ENCODE measurements around the gene EIF1AD. TPM values are rescaled to one million over a fixed set of nuclear protein-coding genes. Genes with fewer than 3 reads are reported as not detected.
A peak's percentile ranks its signal among the peaks of the same experiment; 100 is the strongest.
"Not testable (repeated sequence)": the region's sequence is repeated elsewhere in the genome, so short reads cannot be mapped to it uniquely, and the experiment has no call there.

Gene EIF1AD, protein sequence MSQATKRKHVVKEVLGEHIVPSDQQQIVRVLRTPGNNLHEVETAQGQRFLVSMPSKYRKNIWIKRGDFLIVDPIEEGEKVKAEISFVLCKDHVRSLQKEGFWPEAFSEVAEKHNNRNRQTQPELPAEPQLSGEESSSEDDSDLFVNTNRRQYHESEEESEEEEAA
- 32.2 and 35.8 TPM in 2 replicates for total RNA-seq

DNA sequence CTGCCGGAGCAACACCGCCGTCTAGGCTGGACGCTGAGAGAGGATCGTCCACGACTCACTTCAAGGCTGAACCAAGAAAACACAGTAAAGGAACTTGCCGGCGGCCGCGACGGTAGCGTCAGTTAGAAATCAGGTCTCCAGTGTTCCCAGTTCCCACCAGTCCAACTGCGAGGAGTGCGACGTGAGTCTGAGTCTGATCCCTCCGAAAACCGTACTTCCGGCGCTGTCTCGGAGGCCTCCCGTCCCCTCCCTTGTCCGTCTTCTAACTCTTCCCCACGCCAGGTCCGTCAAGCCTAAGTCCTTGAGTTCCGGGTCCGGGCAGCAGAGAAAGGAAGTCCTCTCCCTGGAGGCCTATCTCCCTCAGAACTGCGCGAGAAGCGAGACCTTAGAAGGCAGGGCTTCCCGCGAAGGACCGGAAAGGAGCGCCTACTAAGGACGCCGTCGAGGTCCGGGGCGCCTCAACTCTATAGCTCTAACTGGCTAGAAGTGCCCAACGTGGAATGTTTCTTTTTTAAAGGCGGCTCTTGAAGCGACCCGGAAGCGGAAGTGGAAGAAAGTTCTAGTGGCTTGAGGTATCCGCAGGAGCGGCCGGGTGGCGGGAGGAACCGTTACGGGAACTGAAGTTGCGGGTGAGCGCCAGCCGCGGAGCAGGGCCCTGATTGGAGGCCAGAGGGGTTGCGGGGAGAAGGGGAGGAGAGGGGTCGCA, at the start of gene EIF1AD, which contains the start of gene BANF1:
Gene EIF1AD (minus strand): TSS at position 216 of the 706 bp plus-strand sequence. CDS start 1,768 bp downstream, outside the sequence.
Gene BANF1 (plus strand): TSS at position 562 of the 706 bp plus-strand sequence. CDS start 748 bp downstream, outside the sequence.
- DNase-seq, result peak; percentile 99

DNA sequence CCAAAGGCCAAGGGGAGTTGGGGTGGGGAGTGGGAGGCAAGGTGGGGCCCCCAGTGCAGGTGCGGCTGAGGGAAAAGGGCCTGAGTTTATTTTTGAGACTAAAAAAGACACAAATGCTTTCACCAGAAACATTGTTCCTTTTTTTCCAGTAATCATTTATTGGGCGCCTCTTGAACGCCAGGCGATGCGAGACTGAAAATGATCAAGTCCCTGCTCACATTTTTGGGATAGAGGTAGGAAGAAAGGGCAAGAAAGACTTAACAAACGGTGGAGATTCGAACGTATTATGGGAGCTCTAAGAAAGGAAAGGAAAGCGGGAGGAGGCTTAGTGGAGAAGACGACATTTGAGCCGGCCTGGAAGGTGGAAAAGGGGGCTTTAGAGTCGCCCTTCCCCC, 49.4 kb upstream of the EIF1AD start:
- no peak for DNase-seq

DNA sequence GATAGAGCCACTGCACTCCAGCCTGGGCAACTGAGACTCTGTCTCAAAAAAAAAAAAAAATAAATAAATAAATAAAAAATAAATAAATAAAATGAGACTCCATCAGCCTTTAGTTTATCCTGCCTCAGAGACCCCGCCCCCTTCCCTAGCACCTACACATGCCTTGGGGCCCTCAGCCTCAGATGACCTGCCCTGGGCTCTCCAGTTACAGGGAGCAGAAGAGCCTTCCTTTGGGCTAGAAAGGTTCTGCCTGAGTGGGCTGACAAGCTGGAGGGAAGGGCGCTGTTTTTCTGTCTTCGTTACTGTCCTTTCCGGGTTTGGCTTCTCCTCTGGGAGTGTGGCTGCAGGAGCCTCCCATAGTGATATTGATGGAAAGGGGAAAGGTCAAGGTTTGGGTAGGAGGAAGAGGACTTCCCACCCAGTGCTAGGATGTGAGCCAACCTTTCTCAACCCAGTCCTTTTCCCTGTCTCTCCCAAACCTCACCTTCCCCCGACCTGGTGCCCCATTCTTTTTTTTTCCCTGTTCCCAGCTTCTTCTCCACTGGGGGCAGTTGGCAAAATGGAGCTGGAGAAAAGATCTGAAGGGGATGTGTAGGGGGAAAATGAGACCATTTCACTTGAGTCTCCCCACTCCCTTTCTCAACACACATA, 48.7 kb upstream of the EIF1AD start:
- DNase-seq, result no peak

DNA sequence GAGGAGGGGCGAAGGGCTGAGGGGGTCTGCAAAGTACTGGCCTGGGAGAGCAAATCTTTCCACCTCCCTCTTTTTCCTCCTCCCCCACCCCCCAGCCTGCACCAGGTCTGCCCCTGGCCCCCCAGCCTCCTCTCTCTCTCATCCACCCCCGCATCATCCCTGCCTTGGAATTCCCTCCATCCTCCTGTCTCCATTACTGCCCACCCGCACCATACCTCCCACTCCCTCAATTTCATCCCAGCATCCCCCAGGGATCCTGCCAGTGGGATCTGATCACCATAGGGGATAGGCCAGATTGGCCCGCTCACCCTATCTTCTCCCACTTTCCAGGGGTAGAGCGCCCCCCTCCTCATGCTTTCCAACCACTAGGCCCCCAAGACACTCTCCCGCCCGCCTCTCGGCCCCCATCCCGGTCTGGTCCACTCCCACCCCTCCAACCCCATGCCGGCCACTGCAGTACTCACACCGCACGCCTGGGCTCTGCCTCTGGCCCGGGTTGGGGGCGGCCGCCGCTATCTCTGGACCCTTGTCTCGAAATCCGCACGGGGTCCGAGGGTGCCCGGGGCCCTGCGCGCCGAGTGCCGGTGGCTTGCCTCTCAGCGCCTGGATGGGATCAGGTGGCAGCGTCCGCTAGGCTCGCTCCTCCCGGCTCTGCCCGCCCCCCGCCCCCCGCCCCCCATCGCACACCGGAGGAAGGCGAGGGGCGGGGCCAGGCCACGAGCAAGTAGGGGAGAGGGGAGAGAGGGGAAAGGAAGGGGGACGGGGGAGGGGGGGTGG, 46.8 kb upstream of the EIF1AD start, which contains the start of gene GAL3ST3:
Gene GAL3ST3 (minus strand): TSS at position 615 of the 777 bp plus-strand sequence. CDS start 3,746 bp downstream, outside the sequence.
- DNase-seq, result no peak

DNA sequence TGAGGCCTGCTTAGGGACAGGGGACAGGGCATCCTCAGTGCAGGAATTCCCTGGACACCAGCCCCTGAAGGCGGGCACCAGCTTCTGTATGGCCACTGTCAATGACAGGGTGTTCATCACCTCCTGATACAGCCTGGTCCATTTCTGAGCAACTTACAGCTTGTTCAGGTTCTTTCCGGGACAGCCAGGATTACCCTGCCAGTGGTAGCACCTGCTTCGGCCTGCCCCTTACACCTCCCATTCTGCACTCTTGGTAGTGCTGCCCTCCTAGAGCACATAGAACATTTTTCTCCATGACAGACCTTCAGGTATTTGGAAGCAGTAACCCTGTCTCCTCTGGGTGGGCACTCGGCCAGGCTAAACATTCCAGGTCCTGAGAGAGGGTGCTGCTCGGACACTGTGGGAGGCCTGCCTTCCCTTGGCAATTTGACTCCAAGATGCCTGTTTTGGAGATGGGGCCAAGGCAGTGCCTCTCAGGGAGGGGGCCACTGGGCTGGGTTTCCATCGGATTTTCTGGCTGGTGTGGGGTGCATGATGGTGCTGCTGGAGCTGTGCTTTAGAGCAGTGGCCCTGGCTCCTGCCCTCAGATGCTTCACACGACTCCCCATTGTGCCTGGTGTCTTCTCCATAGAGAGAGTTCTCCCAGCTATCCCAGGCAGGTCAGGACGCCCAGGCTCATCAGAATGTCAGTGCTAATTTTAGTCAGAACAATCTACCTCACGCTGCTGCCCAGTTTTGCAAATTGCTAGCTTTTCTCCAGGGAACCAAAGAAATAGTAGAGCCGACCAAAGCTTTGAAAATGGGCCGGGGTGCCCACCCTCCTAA, 45.8 kb upstream of the EIF1AD start:
- DNase-seq, result no peak

DNA sequence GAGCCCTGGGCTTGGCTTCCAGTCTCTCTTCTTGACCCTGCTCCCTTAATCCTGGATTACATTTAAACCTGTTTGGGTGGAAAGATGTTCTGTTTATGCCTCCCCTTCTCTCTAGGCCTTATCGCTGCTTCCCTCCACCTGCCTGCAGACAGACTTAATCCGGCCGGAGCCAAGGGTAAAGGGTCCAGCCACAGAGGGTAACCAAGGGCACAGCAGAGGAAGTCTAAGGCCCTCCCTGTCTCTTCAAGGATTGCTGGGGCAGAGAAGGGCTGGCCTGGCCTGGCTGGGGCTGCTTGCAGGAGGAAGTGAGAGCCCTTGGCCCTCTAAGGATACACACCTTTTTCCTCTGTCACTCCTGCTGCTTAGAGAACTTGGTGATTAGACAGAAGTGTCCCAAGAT, 44.9 kb upstream of the EIF1AD start:
- no peak for DNase-seq

DNA sequence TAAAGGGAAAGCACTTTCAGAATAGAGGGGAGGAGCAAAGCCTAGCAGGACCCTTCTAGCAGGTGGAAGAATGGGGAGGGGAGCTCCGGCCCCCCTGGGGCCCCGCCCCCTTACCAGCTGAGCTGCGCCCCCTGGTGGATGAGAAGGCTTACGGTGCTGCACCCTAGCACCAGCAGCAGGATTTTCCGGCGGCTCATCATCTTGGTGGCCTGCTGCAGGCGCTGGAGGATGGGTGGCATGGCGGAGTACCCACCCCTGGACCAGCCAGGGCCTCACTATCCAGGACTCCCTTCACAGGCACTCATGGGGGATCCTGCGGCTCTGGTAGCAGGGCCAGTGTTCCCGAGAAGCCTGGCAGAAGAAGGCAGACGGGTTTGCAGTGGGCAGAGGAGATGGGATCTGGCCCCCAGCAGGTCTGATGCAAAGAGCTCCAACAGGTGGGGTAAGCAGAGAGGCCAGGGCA, 43.3 kb upstream of the EIF1AD start:
- peak; percentile 89 for DNase-seq

DNA sequence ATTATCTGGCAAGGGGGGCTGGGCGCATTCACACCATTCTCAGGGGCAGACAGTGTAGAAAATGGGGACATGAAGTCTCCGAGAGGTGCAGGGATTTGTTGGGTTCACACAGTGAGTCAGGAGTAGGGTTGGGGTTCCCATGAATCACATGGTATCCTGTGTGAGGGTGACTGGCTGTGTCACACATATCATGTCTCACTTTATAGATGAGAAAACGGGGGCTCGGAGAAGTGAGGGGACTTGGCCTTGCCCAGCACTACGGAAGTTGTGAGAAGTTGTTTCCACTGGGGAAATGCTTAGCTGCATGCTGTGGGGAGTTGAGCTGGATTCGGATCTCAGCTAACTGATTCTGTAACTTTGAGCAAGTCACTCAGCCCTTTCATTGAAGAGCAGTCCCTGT, 42.8 kb upstream of the EIF1AD start:
- DNase-seq, result no peak

DNA sequence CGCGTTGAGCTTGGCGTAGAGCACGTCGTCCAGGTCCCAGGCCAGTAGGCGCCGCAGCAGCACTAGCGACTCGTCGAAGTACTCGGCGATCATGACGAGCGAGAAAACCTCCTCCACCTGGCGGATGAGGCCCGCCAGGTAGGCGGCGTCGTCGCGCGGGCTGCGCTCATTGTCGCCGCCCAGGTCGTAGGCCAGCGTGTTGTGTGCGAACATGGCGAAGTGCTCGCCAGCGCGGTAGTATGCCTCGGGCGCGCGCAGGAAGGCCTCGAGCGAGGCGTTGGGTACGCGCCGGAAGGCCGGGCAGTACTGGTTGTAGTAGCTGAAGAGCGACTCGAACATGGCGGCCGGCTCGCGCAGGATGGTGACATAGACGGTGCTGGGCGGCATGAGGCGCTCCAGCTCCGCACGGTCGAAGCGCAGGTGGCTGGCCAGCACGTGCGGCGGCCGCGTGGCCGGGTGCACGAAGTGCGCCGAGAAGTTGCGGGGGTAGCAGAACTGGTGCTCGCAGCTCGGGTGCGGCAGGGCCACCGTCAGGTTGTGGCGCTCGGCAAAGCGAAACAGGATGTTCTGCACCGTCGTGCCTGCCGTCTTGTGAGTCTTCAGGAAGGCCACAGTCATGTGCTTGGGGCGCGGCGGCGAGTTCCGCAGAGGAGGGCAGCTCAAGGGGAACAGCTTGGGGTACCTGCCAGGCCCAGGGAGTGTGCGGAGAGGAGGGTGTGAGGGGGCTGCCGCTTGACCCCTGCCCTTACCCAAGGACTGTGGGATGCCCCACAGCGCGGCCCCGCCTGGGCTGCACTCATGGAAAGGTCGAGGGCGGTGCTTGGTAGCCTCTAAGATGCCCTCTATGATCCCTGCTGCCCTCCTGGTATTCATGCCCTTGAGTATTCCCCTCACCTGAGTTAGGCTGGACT, 41.3 kb upstream of the EIF1AD start:
- DNase-seq, result no peak

DNA sequence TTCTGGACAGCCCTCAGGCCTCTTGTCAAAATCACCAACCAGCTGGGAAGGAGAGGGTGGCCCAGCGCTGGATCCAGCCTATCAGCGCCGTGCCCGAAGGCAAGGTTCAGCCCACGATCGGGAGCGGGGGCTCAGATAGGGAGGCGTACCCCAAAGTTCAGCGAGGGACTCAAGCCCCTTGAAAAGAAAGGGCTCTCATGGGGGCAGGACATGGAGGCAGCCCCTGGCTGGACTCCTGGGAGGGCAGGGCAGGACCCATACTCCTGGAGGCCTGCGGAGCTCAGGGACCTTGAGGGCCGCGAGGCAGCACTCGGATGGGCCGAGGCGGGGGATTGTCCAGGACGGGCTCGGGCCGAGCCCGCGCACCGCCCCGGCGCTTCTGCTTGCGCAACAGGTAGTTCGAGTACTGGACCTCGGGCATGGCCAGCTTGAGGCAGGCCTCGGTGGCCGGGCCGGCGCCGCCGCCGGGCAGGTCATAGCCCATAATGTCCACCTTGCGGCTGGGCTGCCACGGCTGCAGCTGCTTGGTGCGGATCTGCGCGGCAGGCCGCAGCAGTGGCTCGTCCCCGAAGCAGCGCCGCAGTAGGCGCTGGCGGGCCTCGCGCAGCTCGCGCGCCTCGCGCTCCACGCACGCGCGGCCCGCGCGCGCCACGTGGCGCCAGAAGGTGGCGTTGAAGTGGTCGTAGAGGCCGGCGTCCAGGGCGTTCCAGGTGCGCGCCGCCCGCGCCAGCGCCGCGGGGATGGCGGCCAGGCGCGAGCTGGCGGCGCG, 40.5 kb upstream of the EIF1AD start:
- DNase-seq, result no peak

DNA sequence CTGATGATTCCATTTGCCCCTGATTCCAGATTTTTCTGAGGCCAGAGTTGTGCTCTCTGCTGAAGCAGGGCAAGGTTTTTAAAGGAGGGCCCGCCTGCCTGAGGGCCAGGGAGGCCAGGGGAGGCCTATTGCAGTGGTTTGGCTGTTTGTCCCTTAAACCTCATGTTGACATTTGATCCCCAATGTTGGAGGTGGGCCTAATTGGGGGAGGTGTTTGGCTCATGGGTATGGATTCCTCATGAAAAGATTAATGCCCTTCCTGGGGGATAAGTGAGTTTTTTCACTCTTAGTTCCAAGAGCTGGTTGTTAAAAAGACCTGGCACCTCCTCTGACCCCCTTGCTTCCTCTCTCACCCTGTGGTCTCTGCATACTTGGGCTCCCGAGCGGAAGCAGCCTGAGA, 37.8 kb upstream of the EIF1AD start:
- no peak for DNase-seq

DNA sequence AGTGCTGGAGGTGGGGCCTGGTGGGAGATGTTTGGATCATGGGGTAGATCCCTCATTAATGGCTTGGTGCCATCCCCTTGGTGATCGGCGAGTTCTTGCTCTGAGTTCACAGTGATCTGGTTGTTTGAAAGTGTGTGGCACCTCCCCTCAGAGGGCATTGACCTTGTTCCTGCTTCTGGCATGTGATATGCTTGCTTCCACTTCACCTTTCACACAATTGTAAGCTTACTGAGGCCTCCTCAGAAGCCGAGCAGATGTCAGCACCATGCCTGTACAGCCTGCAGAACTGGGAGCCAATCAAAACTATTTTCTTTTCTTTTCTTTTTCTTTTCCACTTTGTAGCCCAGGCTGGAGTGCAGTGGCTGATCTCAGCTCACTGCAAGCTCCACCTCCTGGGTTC, 35.4 kb upstream of the EIF1AD start:
- DNase-seq, result no peak

DNA sequence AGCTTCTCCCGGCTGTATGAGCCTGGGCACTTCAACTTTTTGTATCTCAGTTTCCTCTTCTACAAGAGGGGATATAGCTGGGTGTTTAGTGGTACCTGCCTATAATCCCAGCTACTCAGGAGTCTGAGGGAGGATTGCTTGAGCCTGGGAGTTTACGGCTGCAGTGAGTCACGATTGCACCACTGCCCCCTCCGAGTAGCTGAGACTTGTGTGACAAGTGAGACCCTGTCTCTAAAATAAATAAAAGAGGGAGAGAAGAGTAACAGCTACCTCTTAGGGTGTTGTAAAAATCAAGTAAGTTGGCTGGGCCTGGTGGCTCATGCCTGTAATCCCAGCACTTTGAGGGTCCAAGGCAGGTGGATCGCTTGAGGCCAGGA, 34.4 kb upstream of the EIF1AD start:
- no peak for DNase-seq

DNA sequence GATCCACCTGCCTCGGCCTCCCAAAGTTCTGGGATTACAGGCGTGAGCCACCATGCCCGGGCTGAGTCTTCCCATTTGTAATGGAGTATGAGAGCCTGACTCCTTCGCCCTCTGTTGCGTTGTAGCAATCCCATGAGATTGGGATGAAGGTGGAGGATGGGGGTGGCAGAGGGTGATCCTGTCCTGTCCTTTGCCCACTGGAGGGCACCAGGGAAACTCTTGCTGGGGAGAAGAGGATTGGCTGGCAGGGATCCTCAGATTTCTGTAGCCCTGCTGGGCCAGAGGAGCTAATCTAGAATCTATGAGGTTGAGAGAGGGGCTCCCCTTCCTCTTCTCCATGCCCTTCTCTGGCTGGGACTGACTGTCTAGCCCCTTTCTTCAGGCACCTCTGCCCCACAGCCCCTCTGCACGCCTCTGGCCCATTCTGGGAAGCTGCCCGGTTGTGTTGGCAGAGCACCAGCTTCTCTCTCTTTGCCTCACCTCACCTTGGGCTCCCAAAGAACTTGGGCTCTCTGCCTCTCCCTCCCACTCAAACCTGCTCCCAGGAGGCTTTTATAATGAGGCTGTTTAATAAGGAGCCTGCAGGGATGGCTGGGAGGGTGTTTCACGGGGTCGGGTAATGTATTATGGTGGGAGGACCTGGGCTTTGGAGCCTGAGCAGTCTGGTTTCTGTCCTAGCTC, 33.8 kb upstream of the EIF1AD start:
- no peak for DNase-seq

DNA sequence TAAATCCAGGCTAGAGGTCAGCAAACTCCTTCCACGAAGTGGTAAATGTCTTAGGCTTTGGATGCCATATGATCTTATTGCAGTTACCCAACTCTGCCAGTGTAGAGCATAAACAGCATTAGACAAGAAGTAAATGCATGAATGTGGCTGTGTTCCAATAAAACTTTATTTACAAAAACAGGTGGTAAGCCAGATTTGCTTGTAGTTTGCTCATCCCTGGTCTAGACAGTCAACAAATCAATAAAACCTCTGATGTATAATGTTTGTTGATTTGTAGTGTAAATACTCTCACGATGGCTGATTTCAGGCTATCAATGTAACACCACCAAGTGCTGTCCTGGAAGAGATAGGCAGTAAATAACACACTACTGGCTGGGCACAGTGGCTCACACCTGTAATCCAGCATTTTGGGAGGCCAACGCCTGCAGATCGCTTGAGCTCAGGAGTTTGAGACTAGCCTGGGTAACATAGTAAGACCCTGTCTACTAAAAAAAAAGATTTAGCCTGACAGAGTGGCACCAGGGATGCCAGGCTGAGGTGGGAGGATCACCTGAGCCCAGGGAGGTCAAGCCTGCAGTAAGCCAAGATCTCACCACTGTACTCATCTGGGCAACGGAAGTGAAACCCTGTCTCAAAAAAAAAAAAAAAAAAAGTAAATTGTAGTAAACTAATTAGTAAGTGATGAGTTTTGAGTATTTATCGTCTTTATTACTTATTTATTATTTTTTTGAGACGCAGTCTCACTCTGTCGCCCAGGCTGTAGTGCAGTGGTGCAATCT, 31.2 kb upstream of the EIF1AD start:
- DNase-seq, result no peak

DNA sequence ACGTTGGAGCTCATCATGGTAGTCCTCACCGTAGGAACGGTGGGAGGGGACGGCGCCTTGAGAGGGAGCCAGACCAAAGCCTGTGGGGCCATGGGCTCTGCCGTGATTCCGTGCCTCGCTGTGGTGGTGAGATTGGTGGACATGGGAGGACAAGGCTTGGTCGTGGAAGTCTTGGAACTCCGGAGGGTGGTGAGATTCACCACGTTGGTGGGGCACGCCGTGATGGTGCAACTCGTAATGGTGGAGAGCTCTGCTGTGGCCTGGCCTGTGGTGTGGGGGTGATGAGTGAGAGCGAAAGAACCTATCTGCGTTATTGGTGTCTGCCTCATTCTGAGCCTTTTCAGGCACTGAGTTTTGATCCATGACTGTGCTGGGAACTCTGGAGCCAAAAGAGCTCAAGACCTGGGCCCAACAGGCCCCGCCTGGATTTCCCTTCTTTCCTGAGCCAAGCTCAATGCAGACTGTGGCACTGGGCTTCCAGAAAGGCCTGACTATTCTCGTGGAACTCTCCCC, 24.1 kb upstream of the EIF1AD start, which contains the start of gene CATSPER1:
Gene CATSPER1 (minus strand): TSS at position 463 of the 513 bp plus-strand sequence. CDS start 100 bp downstream, at position 363.
- no peak for DNase-seq

DNA sequence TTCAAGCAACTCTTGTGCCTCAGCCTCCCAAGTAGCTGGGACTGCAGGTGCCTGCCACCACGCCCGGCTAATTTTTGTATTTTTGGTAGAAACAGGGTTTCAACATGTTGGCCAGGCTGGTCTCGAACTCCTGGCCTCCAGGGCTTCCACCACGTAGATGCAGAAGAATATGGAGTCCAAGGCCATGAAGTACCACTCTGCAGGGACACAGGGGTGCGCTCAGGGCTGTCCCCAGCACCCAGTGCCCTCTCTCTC, 21.2 kb upstream of the EIF1AD start:
- not testable (repeated sequence) for DNase-seq

DNA sequence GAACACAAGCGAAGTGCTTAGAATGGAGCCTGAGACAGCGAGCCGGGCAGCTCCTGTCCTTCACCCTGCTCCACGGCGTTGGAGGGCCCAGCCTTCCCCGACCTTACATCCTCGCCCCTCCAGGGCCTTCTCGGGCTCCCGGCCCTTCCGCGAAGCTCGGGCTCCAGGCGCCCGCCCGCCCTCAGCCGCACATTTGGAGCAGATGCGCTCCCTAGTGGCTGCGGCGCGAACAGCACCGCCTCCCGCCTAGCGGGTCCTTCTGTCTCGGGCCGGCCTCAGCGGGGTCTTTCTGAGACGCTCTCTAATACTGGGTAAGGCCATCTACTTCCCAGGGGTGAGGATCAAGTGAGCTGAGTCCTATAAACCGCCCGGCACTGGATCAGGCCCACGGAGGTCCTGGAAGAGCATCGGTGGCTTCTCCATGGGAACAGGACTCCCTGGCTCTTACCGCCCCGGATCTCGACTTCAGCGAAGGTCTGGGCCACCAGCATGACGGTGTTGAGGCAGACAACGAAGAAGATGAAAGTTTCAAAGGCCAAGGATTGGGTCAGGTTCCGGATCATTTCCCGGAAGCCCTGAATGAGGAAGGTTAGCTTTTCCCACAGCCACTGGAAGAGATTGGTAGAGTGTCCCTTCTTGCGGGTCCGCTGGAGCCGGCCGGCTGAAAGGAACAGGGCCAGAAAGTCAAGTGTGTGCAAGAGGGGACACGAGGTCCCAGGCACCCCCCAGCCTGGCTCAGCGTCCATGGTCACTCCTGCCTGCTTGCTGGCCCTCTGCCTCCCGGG, 20.6 kb upstream of the EIF1AD start:
- DNase-seq, result peak; percentile 82
